ENCODE measurements around the gene DMRTB1.

DNA sequence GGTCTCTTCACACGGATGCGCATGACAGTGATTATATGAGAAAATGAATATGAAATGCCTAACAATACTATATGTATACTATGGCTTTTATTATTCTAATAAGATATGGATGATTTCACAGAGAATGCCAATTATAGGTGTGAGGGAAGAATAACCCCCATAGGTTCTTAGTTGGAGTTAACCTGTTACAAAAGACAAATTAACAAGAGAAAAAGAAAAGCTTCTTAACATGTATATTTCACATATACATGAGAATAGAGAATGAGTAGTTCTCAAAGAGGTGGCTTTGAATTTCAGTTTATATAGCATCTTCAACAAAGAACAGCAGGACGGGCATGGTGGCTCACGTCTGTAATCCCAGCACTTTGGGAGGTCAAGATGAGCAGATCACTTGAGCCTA lies 24.0 kb upstream of the DMRTB1 start:
- TF ChIP-seq, protein P1, sequence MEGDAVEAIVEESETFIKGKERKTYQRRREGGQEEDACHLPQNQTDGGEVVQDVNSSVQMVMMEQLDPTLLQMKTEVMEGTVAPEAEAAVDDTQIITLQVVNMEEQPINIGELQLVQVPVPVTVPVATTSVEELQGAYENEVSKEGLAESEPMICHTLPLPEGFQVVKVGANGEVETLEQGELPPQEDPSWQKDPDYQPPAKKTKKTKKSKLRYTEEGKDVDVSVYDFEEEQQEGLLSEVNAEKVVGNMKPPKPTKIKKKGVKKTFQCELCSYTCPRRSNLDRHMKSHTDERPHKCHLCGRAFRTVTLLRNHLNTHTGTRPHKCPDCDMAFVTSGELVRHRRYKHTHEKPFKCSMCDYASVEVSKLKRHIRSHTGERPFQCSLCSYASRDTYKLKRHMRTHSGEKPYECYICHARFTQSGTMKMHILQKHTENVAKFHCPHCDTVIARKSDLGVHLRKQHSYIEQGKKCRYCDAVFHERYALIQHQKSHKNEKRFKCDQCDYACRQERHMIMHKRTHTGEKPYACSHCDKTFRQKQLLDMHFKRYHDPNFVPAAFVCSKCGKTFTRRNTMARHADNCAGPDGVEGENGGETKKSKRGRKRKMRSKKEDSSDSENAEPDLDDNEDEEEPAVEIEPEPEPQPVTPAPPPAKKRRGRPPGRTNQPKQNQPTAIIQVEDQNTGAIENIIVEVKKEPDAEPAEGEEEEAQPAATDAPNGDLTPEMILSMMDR (IDR thresholded peaks at IDR 0.05 in 2 of 3, conservative IDR thresholded peaks at IDR 0.05 in 1 of 3; ENCODE audit: borderline replicate concordance in 1 of 3, insufficient read depth in 1 of 3, low read depth in 2 of 3, low read length in 2 of 3): no peak
- TF ChIP-seq POLR2AphosphoS5 (IDR thresholded peaks at IDR 0.05; ENCODE audit: low read depth, low read length) (no peak), SIN3A (IDR thresholded peaks at IDR 0.05; ENCODE audit: low read depth) (no peak), POLR2A (IDR thresholded peaks at IDR 0.05; ENCODE audit: borderline replicate concordance, extremely low read depth, insufficient read depth, insufficient read length) (no peak), RAD21 (IDR thresholded peaks at IDR 0.05; ENCODE audit: low read depth) (no peak), EZH2 (IDR thresholded peaks at IDR 0.05) (no peak), SP1 (IDR thresholded peaks at IDR 0.05; ENCODE audit: low read depth) (no peak)
- TF ChIP-seq, protein P2, sequence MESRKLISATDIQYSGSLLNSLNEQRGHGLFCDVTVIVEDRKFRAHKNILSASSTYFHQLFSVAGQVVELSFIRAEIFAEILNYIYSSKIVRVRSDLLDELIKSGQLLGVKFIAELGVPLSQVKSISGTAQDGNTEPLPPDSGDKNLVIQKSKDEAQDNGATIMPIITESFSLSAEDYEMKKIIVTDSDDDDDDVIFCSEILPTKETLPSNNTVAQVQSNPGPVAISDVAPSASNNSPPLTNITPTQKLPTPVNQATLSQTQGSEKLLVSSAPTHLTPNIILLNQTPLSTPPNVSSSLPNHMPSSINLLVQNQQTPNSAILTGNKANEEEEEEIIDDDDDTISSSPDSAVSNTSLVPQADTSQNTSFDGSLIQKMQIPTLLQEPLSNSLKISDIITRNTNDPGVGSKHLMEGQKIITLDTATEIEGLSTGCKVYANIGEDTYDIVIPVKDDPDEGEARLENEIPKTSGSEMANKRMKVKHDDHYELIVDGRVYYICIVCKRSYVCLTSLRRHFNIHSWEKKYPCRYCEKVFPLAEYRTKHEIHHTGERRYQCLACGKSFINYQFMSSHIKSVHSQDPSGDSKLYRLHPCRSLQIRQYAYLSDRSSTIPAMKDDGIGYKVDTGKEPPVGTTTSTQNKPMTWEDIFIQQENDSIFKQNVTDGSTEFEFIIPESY (IDR thresholded peaks at IDR 0.05; ENCODE audit: extremely low read depth, insufficient replicate concordance, low read length): no peak
